ENCODE data around the gene MAST4. TPM values are rescaled to one million over a fixed set of nuclear protein-coding genes. Genes with fewer than 3 reads are reported as not detected.

MAST4 gene
- total and polyA plus RNA-seq, 2 of the 8 experiments (the other 6 are each of a cell fraction or from before 2014, with no cell fraction given): 1.5 to 2.6 TPM

DNA sequence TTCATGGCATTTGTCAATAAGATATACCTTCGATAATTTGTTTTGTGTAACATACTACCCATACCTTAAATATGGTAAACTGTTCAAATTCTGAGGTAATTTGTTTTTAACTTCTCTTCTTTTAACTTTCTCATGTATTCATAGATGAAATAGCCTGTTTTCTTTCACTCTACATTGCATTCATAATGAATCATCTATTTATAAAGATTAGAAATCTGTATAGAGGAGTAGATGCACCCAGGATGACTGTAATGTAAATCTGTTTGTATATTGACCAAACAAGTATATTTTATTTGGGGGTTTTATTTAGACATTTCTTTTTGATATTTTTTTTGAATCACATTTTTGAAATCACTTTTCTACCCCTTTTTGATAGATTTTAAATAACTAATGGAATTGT is 455.8 kb downstream of the MAST4 start:
- no peak overlapping the region for H3K56ac ChIP-seq (replicated peaks; ENCODE audit: insufficient read length, low read depth, low read length)
- H3K4me3 ChIP-seq (ENCODE audit: extremely low read depth in 1 of 4, insufficient read depth in 2 of 4, low read depth in 3 of 4, low read length in 4 of 4): no peak overlapping the region
- 76% methylated on average over 1 of the region's 1 CpG; no CpG with 5 or more reads in 1 of the 2 experiments for WGBS, 2 experiments (ENCODE audit: extremely low coverage in 1 of 2, insufficient coverage in 1 of 2, insufficient read length in 1 of 2, insufficient replicate concordance in 2 of 2, low coverage in 1 of 2, low lambda C conversion rate in 2 of 2, missing lambda C conversion rate in 1 of 2)
- no peak overlapping the region for H2BK5ac ChIP-seq (ENCODE audit: low read depth, low read length)
- H2AFZ ChIP-seq (ENCODE audit: low read length): no peak overlapping the region
- H2BK12ac ChIP-seq (ENCODE audit: low read depth, low read length): no peak overlapping the region
- no peak overlapping the region for H3K23ac ChIP-seq (ENCODE audit: insufficient read length)
- no peak overlapping the region for H4K5ac ChIP-seq (ENCODE audit: insufficient read length, low read depth, low read length)
- DNase-seq (ENCODE audit: low read depth in 1 of 2, low spot score in 2 of 2) (no peak), FAIRE-seq (no peak)
- H3K9ac ChIP-seq (replicated peaks in 1 of 4; ENCODE audit: extremely low read depth in 1 of 4, low read depth in 3 of 4, low read length in 3 of 4): no peak overlapping the region
- no peaks in the 10 kb centered on the region for H4K20me1 ChIP-seq (replicated peaks in 1 of 2; ENCODE audit: control insufficient read depth in 1 of 2, insufficient read depth in 2 of 2, low read length in 2 of 2)
- H4K8ac ChIP-seq (ENCODE audit: extremely low read depth, insufficient read depth, low read length): no peak overlapping the region
- no peak overlapping the region for H3K27ac ChIP-seq (ENCODE audit: low read depth, low read length)
- CTCF ChIA-PET (ENCODE audit: partially characterized antibody): no interaction called here
- H2AK5ac ChIP-seq (ENCODE audit: low read depth, low read length): no peak overlapping the region
- no peaks in the 10 kb centered on the region for H3K27me3 ChIP-seq (replicated peaks in 1 of 4; ENCODE audit: control insufficient read depth in 3 of 4, extremely low read depth in 1 of 4, insufficient read depth in 3 of 4, low read length in 3 of 4)
- H2BK120ac ChIP-seq (replicated peaks; ENCODE audit: low read depth, low read length): no peak overlapping the region
- H3K18ac ChIP-seq (ENCODE audit: extremely low read depth, low read length): no peak overlapping the region
- no peaks in the 10 kb centered on the region for H3K9me3 ChIP-seq (ENCODE audit: insufficient read depth in 2 of 2, low read depth in 1 of 2, low read length in 1 of 2)
- H3K79me1 ChIP-seq (ENCODE audit: low read depth, low read length): no peaks in the 10 kb centered on the region
- H3K4me2 ChIP-seq (ENCODE audit: insufficient read depth in 1 of 2, low read depth in 2 of 2, low read length in 2 of 2): no peak overlapping the region
- H3K23me2 ChIP-seq (ENCODE audit: low read depth, low read length): no peaks in the 10 kb centered on the region
- H3K4me1 ChIP-seq (replicated peaks in 1 of 4; ENCODE audit: control insufficient read depth in 3 of 4, insufficient read depth in 4 of 4, low read length in 3 of 4): peaks cover 0 to 2% (median 0%) of the 10 kb centered on the region in 4 experiments; a peak in 2 of 7 replicates
- no peak overlapping the region for H4K91ac ChIP-seq (replicated peaks; ENCODE audit: insufficient read length, low read length)
- POLR2A ChIA-PET (ENCODE audit: partially characterized antibody): no interaction called here
- no peaks in the 10 kb centered on the region for H3K79me2 ChIP-seq (ENCODE audit: control insufficient read depth in 1 of 2, insufficient read depth in 2 of 2, low read length in 2 of 2)
- no peaks in the 10 kb centered on the region for H3K36me3 ChIP-seq (ENCODE audit: control insufficient read depth in 2 of 4, insufficient read depth in 4 of 4, low read length in 3 of 4)
- no peak overlapping the region for H2BK20ac ChIP-seq (ENCODE audit: low read length)
- no peak overlapping the region for H3K4ac ChIP-seq (replicated peaks; ENCODE audit: insufficient read length, low read depth, low read length)
- no peak overlapping the region for H3K14ac ChIP-seq (ENCODE audit: insufficient read length)
- H2BK15ac ChIP-seq (ENCODE audit: low read length): no peak overlapping the region
- TF ChIP-seq TCF12 (IDR thresholded peaks at IDR 0.05; ENCODE audit: low read depth, low read length) (no peak), POLR2AphosphoS5 (IDR thresholded peaks at IDR 0.05; ENCODE audit: low read depth, low read length) (no peak), RFX5 (IDR thresholded peaks at IDR 0.05; ENCODE audit: borderline replicate concordance, low read depth, low read length) (no peak), ZNF274 (IDR thresholded peaks at IDR 0.05; ENCODE audit: borderline replicate concordance, extremely low read depth, low read length) (no peak), SIN3A (conservative IDR thresholded peaks at IDR 0.05 in 1 of 2, IDR thresholded peaks at IDR 0.05 in 1 of 2; ENCODE audit: low read depth in 1 of 2, low read length in 2 of 2) (no peak), MAFK (IDR thresholded peaks at IDR 0.05; ENCODE audit: low read depth, low read length) (no peak), SUZ12 (IDR thresholded peaks at IDR 0.05; ENCODE audit: low read length) (no peak), SIX5 (IDR thresholded peaks at IDR 0.05; ENCODE audit: low read depth, low read length) (no peak)
- TF ChIP-seq, protein P1, sequence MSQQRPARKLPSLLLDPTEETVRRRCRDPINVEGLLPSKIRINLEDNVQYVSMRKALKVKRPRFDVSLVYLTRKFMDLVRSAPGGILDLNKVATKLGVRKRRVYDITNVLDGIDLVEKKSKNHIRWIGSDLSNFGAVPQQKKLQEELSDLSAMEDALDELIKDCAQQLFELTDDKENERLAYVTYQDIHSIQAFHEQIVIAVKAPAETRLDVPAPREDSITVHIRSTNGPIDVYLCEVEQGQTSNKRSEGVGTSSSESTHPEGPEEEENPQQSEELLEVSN (IDR thresholded peaks at IDR 0.05): no peak

Measured in H1 (cell line).